ENCODE data around the gene CEBPG.

DNA sequence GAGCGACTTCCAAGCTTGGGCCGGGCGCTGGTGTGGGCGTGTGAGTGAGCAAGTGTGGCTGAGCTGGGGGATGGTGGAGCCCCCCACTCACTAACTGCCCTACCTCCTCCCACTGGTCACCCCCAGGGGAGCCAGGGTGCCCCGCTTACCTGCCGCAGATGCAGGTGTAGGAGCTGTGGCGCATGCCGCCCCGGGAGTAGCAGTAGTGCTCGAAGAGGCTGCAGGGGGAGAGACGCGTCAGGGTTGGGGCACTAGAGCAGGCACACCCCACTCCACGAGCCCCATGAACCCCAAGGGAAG, 39.9 kb downstream of the CEBPG start:
- TF ChIP-seq POLR2AphosphoS5 (IDR thresholded peaks at IDR 0.05) (no peak), POLR2A (IDR thresholded peaks at IDR 0.05) (no peak)

All from transverse colon (tissue), 3 donors.